DND-41 (cell line): ENCODE data around the gene GABBR1.

ENCODE experiments used
- ATAC-seq: fragments of 200-7000 bp; cut with Tn5 transposase; 3 replicates; pipeline ENCODE4 v1.9.1; 2021; ENCODE audit warnings: low read depth; ENCODE audit not compliant: insufficient read depth
- DNase-seq: peaks from one replicate; pipeline ENCODE4 v3.0.0-alpha.2; 2020
- H2AFZ ChIP-seq: 2 replicates; pipeline ENCODE4 v1.6.0; 2012; ENCODE audit warnings: low read depth, low read length
- H3K27ac ChIP-seq: 2 replicates; pipeline ENCODE4 v1.5.1; 2012; ENCODE audit warnings: low read length, inconsistent platforms
- H3K27me3 ChIP-seq: fragments of 200-600 bp; sonication (generic); 2 replicates; pipeline ENCODE4 v1.6.0; 2012; ENCODE audit warnings: low read length, mild to moderate bottlenecking, inconsistent platforms; ENCODE audit not compliant: insufficient read depth, poor library complexity
- H3K36me3 ChIP-seq: 2 replicates; pipeline ENCODE4 v1.5.1; 2012; ENCODE audit warnings: low read length, inconsistent platforms; ENCODE audit not compliant: insufficient read depth
- H3K4me1 ChIP-seq: 2 replicates; pipeline ENCODE4 v1.5.1; 2012; ENCODE audit warnings: mild to moderate bottlenecking, low read length; ENCODE audit not compliant: insufficient read depth
- H3K4me2 ChIP-seq: 2 replicates; pipeline ENCODE4 v1.6.0; 2012; ENCODE audit warnings: mild to moderate bottlenecking, moderate library complexity, low read length, inconsistent platforms; ENCODE audit not compliant: insufficient read depth
- H3K4me3 ChIP-seq, 2 experiments: fragments of 200-600 bp in 1 of 2; shearing (Covaris generic) in 1 of 2; 2 replicates each; pipeline ENCODE4 v1.5.1; 2012 to 2016; ENCODE audit warnings: inconsistent platforms in 2 of 2, low read length in 2 of 2, mild to moderate bottlenecking in 2 of 2, low read depth in 1 of 2, moderate library complexity in 1 of 2
- H3K79me2 ChIP-seq: 2 replicates; pipeline ENCODE4 v1.6.0; 2012; ENCODE audit warnings: low read length, inconsistent platforms; ENCODE audit not compliant: insufficient read depth
- H3K9ac ChIP-seq: 2 replicates; pipeline ENCODE4 v1.6.0; 2012; ENCODE audit warnings: low read depth, mild to moderate bottlenecking, inconsistent platforms, low read length, moderate library complexity
- H3K9me3 ChIP-seq: 2 replicates; pipeline ENCODE4 v1.5.1; 2012; ENCODE audit warnings: low read length, moderate library complexity, mild to moderate bottlenecking, inconsistent platforms; ENCODE audit not compliant: insufficient read depth, severe bottlenecking
- H4K20me1 ChIP-seq: 2 replicates; pipeline ENCODE4 v1.6.0; 2012; ENCODE audit warnings: low read length; ENCODE audit not compliant: insufficient read depth
- EZH2 ChIP-seq: IDR thresholded peaks from 3 replicates; pipeline ENCODE4 v1.6.1; 2012; ENCODE audit warnings: borderline replicate concordance, low read depth, mild to moderate bottlenecking, moderate library complexity, low read length, inconsistent platforms; ENCODE audit not compliant: severe bottlenecking
- TF ChIP-seq, protein P1 (sequence below): IDR thresholded peaks from 2 replicates; pipeline ENCODE4 v1.5.1; 2012; ENCODE audit warnings: borderline replicate concordance, low read length, moderate library complexity, mild to moderate bottlenecking; ENCODE audit not compliant: poor library complexity, severe bottlenecking; ENCODE audit errors: extremely low read depth

The GABBR1 gene

DNA sequence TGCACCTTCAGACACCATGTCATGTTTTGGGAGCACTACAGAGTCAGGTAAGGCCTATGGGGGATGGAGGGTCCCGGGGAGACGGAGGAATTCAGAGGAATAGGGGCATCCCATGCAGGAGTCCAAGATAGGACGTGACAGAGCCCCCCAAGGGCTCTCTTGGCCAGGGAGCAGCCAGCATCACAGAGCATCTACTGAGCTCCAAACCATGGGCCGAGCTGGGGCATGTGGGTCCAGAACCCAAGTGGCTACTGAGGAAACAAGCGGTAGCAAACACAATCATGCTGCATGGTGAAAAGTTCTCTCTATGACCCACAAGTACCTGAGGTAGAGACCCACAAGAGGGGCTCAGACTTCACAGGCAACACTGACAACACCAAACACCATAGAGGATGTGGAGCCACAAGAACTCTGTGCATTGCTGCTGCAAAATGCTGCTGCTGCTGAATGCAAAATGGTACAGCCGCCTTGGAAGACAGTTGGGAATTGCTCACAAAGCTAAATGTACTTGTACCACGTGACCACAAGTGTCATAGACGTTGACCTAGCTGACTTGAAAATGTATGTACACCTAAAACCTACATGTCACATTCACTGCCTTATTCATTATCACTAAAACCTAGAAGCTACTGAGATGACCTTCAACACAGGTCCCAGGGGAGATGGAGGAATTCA is 111.8 kb downstream of the GABBR1 start:
- Histone ChIP-seq H3K9ac (no peak overlapping the region), H3K27ac (no peak overlapping the region), H3K27me3 (peaks cover 6% of the 10 kb centered on the region), H3K4me2 (no peak overlapping the region), H4K20me1 (no peaks in the 10 kb centered on the region), H3K36me3 (no peaks in the 10 kb centered on the region), H3K4me3 (no peak overlapping the region), H2AFZ (no peak overlapping the region), H3K79me2 (no peaks in the 10 kb centered on the region), H3K9me3 (peaks cover 6% of the 10 kb centered on the region), H3K4me1 (no peaks in the 10 kb centered on the region)
- TF ChIP-seq, protein P1, sequence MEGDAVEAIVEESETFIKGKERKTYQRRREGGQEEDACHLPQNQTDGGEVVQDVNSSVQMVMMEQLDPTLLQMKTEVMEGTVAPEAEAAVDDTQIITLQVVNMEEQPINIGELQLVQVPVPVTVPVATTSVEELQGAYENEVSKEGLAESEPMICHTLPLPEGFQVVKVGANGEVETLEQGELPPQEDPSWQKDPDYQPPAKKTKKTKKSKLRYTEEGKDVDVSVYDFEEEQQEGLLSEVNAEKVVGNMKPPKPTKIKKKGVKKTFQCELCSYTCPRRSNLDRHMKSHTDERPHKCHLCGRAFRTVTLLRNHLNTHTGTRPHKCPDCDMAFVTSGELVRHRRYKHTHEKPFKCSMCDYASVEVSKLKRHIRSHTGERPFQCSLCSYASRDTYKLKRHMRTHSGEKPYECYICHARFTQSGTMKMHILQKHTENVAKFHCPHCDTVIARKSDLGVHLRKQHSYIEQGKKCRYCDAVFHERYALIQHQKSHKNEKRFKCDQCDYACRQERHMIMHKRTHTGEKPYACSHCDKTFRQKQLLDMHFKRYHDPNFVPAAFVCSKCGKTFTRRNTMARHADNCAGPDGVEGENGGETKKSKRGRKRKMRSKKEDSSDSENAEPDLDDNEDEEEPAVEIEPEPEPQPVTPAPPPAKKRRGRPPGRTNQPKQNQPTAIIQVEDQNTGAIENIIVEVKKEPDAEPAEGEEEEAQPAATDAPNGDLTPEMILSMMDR: no peak
- TF ChIP-seq EZH2: no peak
- ATAC-seq (no peak), DNase-seq (no peak)

GRCh38 chr6:29520232-29520631 is 112.8 kb downstream of the GABBR1 start:
- no peak overlapping the region for H3K9ac ChIP-seq
- no peak overlapping the region for H3K27ac ChIP-seq
- TF ChIP-seq EZH2: no peak
- TF ChIP-seq, protein P1: no peak
- H3K4me3 ChIP-seq: no peak overlapping the region
- H3K27me3 ChIP-seq: peaks cover 9% of the 10 kb centered on the region
- peaks cover 6% of the 10 kb centered on the region for H3K9me3 ChIP-seq
- no peaks in the 10 kb centered on the region for H3K79me2 ChIP-seq
- no peaks in the 10 kb centered on the region for H4K20me1 ChIP-seq
- H3K4me1 ChIP-seq: no peaks in the 10 kb centered on the region
- no peak overlapping the region for H2AFZ ChIP-seq
- H3K4me2 ChIP-seq: no peak overlapping the region
- H3K36me3 ChIP-seq: no peaks in the 10 kb centered on the region
- ATAC-seq (no peak), DNase-seq (no peak)

DNA sequence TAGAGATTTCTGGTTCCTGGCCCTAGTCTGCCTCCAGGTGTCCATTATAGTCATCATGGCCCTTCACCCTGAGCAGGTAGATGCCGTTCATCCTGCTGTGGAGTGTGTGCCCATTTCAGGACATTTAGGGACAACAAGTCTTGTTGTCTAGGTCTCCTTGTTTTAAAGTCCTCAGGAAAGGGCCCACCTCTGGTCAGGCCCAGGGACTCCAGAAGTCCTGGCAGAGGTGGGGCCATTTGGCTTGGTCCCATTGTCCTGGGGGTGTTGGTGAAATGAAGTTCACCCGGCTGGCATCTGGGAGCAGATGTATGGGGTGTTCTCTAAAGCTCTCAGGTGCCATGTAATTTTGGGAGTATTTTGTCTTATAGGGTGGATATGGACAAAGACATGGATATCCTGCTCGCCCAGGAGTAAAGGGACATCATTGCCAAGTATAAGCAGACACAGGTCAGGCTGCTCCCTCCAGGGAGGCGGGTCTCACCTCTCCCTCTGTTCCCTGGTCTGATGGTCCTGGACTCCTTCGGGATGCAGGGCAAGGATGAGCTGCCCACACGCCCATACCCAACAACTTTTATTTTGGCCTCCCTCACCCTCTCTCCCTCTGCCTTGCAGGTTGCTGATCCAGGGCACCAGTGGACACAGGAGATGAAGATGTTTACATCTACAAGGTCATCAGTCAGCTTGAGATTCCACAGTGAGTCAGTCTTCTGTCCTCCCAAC is 113.5 kb downstream of the GABBR1 start:
- no peaks in the 10 kb centered on the region for H3K36me3 ChIP-seq
- H3K4me3 ChIP-seq: no peak overlapping the region
- TF ChIP-seq, protein P1: no peak
- TF ChIP-seq EZH2: no peak
- H3K9me3 ChIP-seq: peaks cover 6% of the 10 kb centered on the region
- no peaks in the 10 kb centered on the region for H4K20me1 ChIP-seq
- peaks cover 9% of the 10 kb centered on the region for H3K27me3 ChIP-seq
- no peak overlapping the region for H3K4me2 ChIP-seq
- H2AFZ ChIP-seq: no peak overlapping the region
- no peak overlapping the region for H3K9ac ChIP-seq
- no peaks in the 10 kb centered on the region for H3K79me2 ChIP-seq
- no peak overlapping the region for H3K27ac ChIP-seq
- no peaks in the 10 kb centered on the region for H3K4me1 ChIP-seq
- ATAC-seq: no peak
- no peak for DNase-seq
